ENCODE measurements around the gene CARD9. TPM values are rescaled to one million over a fixed set of nuclear protein-coding genes. Genes with fewer than 3 reads are reported as not detected.

Gene CARD9
- total RNA-seq, 1 experiment from 2014 or later: 1.2 TPM

DNA sequence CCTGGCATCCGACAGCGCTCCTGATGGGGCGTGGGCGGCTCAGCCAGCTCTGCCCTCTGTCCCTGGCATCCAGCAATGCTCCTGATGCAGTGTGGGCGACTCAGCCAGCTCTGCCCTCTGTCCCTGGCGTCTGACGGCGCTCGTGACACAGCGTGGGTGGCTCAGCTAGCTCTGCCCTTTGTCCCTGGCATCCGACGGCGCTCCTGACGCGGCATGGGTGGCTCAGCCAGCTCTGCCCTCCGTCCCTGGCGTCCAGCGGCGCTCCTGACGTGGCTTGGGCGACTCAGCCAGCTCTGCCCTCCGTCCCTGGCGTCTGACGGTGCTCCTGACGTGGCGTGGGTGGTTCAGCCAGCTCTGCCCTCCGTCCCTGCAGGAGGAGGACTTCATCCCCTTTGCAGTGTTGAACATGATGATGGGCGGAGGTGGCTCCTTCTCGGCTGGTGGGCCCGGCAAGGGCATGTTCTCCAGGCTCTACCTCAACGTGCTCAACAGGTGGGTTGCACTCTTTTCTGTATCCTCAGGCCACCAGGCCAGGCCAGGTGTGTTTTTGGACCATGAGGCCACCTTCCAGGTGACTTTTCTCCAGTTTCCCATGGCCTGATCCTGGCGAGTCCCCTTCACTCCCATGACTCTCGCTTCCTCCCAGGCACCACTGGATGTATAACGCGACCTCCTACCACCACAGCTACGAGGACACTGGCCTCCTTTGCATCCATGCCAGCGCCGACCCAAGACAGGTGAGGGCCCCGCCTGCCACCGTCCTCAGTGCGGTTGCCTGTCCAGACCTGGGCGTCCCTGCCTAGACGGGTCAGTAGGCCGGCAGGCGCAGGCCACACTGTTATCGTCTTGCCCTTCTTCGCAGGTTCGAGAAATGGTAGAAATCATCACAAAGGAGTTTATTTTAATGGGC lies 45.0 kb upstream of the CARD9 start:
- Mint-ChIP-seq H3K27me3 (ENCODE audit: unreplicated experiment) (no peaks in the 10 kb centered on the region), H3K36me3 (ENCODE audit: insufficient read depth, unreplicated experiment) (peaks cover 30% of the 10 kb centered on the region)

DNA sequence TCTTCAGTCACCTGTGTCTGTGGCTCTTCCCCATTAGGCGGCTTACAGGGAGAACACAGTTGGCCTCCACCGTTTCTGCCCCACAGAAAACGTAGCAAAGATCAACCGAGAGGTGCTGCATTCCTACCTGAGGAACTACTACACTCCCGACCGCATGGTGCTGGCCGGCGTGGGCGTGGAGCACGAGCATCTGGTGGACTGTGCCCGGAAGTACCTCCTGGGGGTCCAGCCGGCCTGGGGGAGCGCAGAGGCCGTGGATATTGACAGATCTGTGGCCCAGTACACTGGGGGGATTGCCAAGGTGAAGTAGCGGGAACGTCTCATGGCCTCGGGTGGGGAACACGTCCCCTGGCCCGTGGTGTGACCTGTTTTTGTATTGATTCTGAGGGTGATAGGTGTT lies 43.4 kb upstream of the CARD9 start:
- DNase-seq: no peak
- intact Hi-C loops (cut with micrococcal nuclease; ENCODE audit: unreplicated experiment): no loop called here
- TF ChIP-seq, protein P1, sequence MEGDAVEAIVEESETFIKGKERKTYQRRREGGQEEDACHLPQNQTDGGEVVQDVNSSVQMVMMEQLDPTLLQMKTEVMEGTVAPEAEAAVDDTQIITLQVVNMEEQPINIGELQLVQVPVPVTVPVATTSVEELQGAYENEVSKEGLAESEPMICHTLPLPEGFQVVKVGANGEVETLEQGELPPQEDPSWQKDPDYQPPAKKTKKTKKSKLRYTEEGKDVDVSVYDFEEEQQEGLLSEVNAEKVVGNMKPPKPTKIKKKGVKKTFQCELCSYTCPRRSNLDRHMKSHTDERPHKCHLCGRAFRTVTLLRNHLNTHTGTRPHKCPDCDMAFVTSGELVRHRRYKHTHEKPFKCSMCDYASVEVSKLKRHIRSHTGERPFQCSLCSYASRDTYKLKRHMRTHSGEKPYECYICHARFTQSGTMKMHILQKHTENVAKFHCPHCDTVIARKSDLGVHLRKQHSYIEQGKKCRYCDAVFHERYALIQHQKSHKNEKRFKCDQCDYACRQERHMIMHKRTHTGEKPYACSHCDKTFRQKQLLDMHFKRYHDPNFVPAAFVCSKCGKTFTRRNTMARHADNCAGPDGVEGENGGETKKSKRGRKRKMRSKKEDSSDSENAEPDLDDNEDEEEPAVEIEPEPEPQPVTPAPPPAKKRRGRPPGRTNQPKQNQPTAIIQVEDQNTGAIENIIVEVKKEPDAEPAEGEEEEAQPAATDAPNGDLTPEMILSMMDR (IDR thresholded peaks at IDR 0.05; ENCODE audit: unreplicated experiment): no peak
- no TSS peak for BruUV-seq (replicated peaks)
- Mint-ChIP-seq H3K36me3 (ENCODE audit: insufficient read depth, unreplicated experiment) (peaks cover 23% of the 10 kb centered on the region), H3K4me3 (ENCODE audit: low read depth, unreplicated experiment) (no peak overlapping the region), H3K27me3 (ENCODE audit: unreplicated experiment) (no peaks in the 10 kb centered on the region), H3K4me1 (ENCODE audit: low read depth, unreplicated experiment) (no peaks in the 10 kb centered on the region), H3K9me3 (ENCODE audit: low read depth, unreplicated experiment) (no peaks in the 10 kb centered on the region), H3K27ac (ENCODE audit: unreplicated experiment) (no peak overlapping the region)
- CTCF ChIA-PET: no interaction called here

More for the DNA sequence above, 45.0 kb upstream of the CARD9 start:
- intact Hi-C loops (cut with micrococcal nuclease; ENCODE audit: unreplicated experiment): no loop called here
- no TSS peak for BruUV-seq (replicated peaks)
- no peak for DNase-seq
- Mint-ChIP-seq H3K27ac (ENCODE audit: unreplicated experiment) (no peak overlapping the region), H3K4me1 (ENCODE audit: low read depth, unreplicated experiment) (no peaks in the 10 kb centered on the region), H3K4me3 (ENCODE audit: low read depth, unreplicated experiment) (no peak overlapping the region), H3K9me3 (ENCODE audit: low read depth, unreplicated experiment) (no peaks in the 10 kb centered on the region)
- CTCF ChIA-PET: no interaction called here
- TF ChIP-seq, protein P1 (IDR thresholded peaks at IDR 0.05; ENCODE audit: unreplicated experiment): no peak

DNA sequence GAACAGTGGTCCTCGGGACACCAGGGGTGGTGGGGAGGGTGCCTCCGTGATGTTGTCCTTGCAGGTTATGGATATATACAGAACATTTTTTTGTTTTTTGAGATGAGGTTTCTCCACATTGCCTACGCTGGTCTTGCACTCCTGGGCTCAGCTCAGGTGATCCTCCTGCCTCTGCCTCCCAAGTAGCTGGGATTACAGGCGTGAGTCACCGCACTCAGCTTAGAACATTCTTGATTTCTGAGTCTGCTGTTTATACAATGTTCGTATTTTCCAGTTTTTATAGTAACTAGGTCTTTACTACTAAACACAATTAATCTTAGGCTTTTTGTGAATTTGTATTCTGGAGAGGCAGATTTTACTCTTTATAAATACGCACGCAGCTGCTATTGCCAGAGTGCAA lies 43.0 kb upstream of the CARD9 start:
- CTCF ChIA-PET: no interaction called here
- Mint-ChIP-seq H3K9me3 (ENCODE audit: low read depth, unreplicated experiment) (no peaks in the 10 kb centered on the region), H3K36me3 (ENCODE audit: insufficient read depth, unreplicated experiment) (peaks cover 20% of the 10 kb centered on the region), H3K4me3 (ENCODE audit: low read depth, unreplicated experiment) (no peak overlapping the region), H3K4me1 (ENCODE audit: low read depth, unreplicated experiment) (peaks cover 3% of the 10 kb centered on the region), H3K27ac (ENCODE audit: unreplicated experiment) (no peak overlapping the region), H3K27me3 (ENCODE audit: unreplicated experiment) (no peaks in the 10 kb centered on the region)
- BruUV-seq (replicated peaks): no TSS peak
- DNase-seq: no peak
- intact Hi-C loops (cut with micrococcal nuclease; ENCODE audit: unreplicated experiment): no loop called here
- TF ChIP-seq, protein P1 (IDR thresholded peaks at IDR 0.05; ENCODE audit: unreplicated experiment): no peak

DNA sequence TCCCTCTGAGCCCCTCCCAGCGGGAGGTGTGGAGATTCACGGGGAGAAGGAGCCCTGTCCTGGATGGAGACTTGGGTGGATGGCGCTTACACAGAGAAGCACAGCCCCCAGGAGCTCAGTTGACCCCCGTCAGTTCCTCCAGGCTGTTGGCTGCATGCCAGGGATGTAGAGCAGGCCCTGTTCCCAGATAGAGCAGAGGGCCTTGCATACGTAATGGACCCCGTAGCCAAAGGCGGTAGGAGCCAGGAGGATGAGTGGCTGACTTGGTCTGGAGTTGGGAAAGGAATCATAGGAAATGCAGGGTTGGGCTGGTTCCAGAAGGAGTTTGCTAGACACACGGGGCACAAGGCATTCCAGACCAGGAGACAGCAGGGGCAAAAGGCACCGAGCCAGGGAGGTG lies 39.5 kb upstream of the CARD9 start:
- DNase-seq: no peak
- H3K27me3 Mint-ChIP-seq (ENCODE audit: unreplicated experiment): no peaks in the 10 kb centered on the region
- no peak overlapping the region for H3K27ac Mint-ChIP-seq (ENCODE audit: unreplicated experiment)
- intact Hi-C loops (cut with micrococcal nuclease; ENCODE audit: unreplicated experiment): no loop called here
- TF ChIP-seq, protein P1 (IDR thresholded peaks at IDR 0.05; ENCODE audit: unreplicated experiment): no peak
- H3K4me1 Mint-ChIP-seq (ENCODE audit: low read depth, unreplicated experiment): peaks cover 21% of the 10 kb centered on the region
- no peaks in the 10 kb centered on the region for H3K9me3 Mint-ChIP-seq (ENCODE audit: low read depth, unreplicated experiment)
- no peak overlapping the region for H3K4me3 Mint-ChIP-seq (ENCODE audit: low read depth, unreplicated experiment)
- no TSS peak for BruUV-seq (replicated peaks)
- CTCF ChIA-PET: no interaction called here
- H3K36me3 Mint-ChIP-seq (ENCODE audit: insufficient read depth, unreplicated experiment): peaks cover 44% of the 10 kb centered on the region
